ENCODE measurements around the gene TOMT.
A peak's percentile ranks its signal among the peaks of the same experiment; 100 is the strongest.

TOMT gene, protein sequence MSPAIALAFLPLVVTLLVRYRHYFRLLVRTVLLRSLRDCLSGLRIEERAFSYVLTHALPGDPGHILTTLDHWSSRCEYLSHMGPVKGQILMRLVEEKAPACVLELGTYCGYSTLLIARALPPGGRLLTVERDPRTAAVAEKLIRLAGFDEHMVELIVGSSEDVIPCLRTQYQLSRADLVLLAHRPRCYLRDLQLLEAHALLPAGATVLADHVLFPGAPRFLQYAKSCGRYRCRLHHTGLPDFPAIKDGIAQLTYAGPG

GRCh38 chr11:72105888-72106287 lies at the start of gene TOMT:
TOMT (plus strand) TSS chr11:72105924; CDS start chr11:72105952, 28 bp downstream.
- DNase-seq = no peak

- no peak for DNase-seq
Observed at GRCh38 chr11:72058416-72059034, 47.2 kb upstream of the TOMT start.

- DNase-seq = no peak
Observed at GRCh38 chr11:72061739-72062396, 43.9 kb upstream of the TOMT start.

GRCh38 chr11:72066855-72067254 lies 38.9 kb upstream of the TOMT start:
- DNase-seq = no peak

DNA sequence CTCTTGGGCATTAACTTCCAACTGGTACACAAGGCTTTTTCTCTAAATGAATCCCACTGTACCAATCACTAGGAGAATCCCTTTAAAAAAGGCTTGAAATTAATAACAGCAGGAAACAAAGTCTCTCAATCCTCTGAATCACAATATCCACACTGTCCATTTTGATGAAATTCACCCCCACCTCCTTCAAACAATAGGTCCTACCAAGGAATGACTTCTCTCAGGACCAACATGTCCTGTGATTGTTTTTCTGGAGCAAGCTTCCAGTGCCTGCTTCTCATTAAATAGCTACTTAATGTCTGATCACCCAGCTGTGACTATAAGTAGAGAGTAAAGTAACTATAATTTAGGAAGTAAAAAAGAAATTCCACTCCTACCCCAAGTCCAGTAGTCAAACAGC lies 38.5 kb upstream of the TOMT start:
- DNase-seq = no peak

DNA sequence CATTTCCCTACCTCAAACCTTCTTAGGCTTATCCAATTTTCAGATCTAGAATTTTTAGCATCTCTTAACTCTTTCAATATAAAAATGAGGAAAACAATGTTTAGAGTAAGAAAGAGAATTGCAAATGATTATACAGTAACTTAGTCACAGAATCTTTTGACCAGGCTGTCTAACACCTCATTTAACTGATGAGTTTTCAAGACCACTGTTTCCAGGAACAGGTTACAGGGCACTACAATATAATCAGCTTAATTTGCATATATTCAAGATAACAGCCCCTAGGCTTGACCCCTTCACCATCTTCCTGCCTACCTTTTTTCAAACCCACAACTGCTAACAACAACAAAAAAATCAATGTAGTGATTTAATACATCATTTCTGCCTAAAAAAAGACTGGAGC lies 38.0 kb upstream of the TOMT start:
- DNase-seq = no peak

- no peak for DNase-seq
Observed at GRCh38 chr11:72069200-72069599, 36.5 kb upstream of the TOMT start.

- DNase-seq = no peak
Observed at GRCh38 chr11:72069787-72070251, 35.9 kb upstream of the TOMT start.

GRCh38 chr11:72070491-72070890 lies 35.2 kb upstream of the TOMT start:
- DNase-seq = no peak

- DNase-seq = no peak
Observed at GRCh38 chr11:72072348-72072747, 33.4 kb upstream of the TOMT start.

- no peak for DNase-seq
Observed at GRCh38 chr11:72075109-72075508, 30.6 kb upstream of the TOMT start.

- no peak for DNase-seq
Observed at GRCh38 chr11:72075756-72076155, 30.0 kb upstream of the TOMT start.

GRCh38 chr11:72078477-72078876 lies 27.2 kb upstream of the TOMT start:
- DNase-seq = no peak

GRCh38 chr11:72079819-72080325 lies 25.9 kb upstream of the TOMT start:
- DNase-seq = peak; percentile 49

DNA sequence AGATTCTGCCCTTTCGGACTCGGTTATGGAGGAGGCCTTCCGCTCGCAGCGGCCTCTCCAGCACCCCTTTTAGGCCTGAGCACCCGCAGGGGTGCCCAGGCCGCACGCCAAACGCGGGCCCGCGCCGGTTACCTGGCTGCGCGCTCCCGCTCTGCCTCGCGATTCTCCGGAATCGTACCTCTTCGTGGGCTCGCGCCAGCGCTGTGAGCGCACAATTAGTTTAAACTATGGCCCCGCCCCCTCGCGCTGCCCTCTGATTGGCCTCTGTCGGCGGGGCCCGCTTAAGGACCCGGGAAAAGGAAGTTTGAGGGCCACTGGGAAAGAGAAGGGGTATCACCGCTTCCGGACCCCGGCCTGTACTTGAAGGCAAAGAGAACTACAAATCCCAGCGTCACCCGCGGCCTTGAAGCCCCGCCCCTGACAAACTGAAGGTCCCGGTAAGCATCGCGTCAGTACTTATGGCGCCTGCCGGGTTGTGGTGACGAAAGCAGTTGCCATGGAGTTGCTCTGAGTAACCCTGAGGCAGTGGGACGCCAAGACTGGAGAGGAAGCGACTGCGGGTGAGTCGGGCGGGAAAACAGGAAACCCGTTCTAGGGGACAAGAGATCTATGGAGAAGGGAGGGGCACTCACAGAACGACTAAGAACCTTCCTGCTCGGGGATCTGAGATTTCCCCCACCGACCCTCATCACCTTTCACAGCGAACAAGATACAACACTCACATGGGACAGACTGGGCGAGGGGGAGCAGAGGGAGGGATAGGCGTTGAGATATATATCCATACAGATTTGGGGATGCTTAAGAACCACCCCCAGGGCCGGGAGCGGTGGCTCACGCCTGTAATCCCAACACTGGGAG lies 25.2 kb upstream of the TOMT start, which contains the start of the genes LRRC51 and NUMA1:
Gene LRRC51 (plus strand): TSS at position 525 of the 858 bp plus-strand sequence. CDS start 8,234 bp downstream, outside the sequence.
Gene NUMA1 (minus strand): TSS at position 217 of the 858 bp plus-strand sequence. CDS start 44,599 bp downstream, outside the sequence.
- peak; percentile 99 for DNase-seq

GRCh38 chr11:72081184-72081644 lies 24.5 kb upstream of the TOMT start:
- no peak for DNase-seq

DNA sequence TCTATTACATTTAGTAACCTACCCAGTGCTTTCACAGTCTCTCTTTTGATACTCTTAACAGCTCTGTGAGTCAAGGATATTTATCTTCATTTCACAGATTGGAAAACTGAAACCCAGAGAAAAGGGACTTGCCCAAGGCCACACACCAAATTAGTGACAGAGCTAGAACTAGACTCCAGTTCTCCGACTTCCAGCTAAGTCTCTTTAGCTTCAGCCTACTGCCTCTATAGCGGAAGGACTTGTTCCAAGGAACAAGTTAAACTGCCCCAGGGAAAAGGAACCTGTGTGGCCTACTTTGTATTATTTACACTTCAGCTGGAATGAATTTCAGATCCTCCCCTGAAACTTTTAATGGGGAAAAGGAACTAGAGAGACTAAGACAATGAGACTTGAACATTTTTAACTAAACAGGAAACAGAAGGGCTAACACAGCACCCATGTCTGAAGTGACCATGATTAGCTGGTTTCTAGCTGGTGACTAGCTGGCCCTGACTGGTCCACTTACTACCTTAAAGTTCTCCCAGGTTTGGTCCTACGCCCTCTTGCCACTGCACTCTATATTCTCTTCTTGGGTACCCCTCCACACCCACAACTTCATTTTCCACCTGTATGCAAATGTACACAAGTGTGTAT lies 23.8 kb upstream of the TOMT start:
- DNase-seq = no peak

DNA sequence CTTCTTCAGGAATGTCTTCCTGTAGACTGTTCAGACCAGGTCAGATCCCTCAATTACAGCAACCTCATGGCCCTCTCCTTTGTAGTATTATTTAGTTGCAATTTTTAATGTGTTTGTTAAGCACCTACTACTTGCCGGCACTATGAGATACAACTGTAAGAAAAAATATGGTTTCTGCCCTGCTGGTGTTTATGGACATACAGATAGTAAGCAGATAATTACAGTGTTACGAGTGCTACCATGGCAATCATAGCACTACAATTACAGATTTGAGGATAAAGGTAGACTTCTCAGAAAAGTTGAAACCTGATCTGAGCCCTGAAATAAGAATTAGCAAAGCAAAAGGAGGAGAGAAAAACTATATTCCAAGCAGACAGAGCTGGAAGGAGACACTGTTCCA lies 22.3 kb upstream of the TOMT start:
- no peak for DNase-seq

GRCh38 chr11:72084076-72084475 lies 21.6 kb upstream of the TOMT start:
- no peak for DNase-seq

DNA sequence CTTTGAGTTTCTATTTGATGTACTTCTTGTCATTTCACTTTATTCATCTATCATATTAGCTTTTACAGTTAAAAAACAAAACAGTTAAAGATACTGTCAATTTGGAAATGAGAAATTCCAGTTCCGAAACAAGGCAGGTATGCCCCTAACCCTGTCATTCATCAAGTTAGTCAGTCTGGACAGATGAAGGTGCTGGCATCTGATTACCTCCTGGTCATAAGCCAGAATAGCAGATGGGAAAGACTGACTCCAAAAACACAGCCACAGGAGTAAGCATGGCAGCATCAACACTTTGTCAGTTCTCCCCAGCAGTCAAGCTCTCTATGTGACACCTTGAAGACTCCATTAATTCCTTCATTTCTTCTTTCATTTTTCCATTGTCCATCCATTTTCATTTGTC lies 20.8 kb upstream of the TOMT start:
- no peak for DNase-seq

DNA sequence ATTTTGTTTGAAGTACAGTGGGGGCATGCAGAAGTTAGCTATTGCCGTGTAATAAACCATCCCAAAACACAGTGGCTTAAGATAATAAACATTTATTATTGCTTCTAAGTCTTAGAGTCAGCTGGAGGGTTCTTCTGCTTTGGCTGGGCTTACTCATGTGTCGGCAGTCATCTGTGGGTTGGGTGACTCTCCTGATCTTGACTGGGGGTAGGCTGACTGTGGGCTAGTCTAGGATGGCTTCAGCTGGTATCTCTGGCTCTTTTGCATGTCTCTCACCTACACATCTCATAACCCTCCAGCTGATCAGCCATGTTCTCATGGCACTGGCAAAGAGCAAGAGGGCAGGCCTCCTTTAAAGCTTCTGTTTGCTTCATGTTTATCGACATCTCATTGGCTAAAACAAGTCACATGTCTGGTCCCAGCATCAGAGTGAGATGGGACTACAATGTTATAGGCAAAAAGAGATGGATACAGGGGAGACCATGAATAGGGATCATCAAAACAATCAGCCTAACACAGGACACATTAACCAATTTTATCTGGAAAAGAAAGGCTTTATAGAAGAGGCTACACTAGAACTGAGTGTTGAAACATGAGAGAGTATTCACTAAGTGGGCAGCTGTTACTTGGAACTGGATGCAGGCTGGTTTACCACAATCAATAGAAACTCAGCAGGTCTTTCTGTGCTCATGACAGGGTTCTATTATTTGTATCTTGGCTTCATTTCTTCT lies 19.9 kb upstream of the TOMT start:
- DNase-seq = no peak
